Fibroblast of the aortic adventitia (primary cell): ENCODE measurements around the gene CORO1C. TPM values are rescaled to one million over a fixed set of nuclear protein-coding genes. Genes with fewer than 3 reads are reported as not detected.

Experiments used
- DNase-seq: peaks from one replicate; pipeline ENCODE4 v3.0.0-alpha.2; 2010; ENCODE audit warnings: low read depth
- H3K4me3 ChIP-seq: 2 replicates; pipeline ENCODE4 v1.5.1; 2011; ENCODE audit warnings: low read depth, mild to moderate bottlenecking, control low read depth, low read length, moderate library complexity
- CTCF ChIP-seq: IDR thresholded peaks from 2 replicates; pipeline ENCODE4 v1.5.1; 2011; ENCODE audit warnings: mild to moderate bottlenecking, low read length, control low read depth, inconsistent platforms; ENCODE audit not compliant: insufficient read depth
- total RNA-seq: library from RNA; depleted of rRNA; stranded (reverse); fragments of >200 nt; gene quantifications from 2 replicates; pipeline ENCODE4 v1.2.3, GENCODE V29; 2012; ENCODE audit warnings: low replicate concordance

The CORO1C gene
- total RNA-seq, 1 donor, result 202 TPM

DNA sequence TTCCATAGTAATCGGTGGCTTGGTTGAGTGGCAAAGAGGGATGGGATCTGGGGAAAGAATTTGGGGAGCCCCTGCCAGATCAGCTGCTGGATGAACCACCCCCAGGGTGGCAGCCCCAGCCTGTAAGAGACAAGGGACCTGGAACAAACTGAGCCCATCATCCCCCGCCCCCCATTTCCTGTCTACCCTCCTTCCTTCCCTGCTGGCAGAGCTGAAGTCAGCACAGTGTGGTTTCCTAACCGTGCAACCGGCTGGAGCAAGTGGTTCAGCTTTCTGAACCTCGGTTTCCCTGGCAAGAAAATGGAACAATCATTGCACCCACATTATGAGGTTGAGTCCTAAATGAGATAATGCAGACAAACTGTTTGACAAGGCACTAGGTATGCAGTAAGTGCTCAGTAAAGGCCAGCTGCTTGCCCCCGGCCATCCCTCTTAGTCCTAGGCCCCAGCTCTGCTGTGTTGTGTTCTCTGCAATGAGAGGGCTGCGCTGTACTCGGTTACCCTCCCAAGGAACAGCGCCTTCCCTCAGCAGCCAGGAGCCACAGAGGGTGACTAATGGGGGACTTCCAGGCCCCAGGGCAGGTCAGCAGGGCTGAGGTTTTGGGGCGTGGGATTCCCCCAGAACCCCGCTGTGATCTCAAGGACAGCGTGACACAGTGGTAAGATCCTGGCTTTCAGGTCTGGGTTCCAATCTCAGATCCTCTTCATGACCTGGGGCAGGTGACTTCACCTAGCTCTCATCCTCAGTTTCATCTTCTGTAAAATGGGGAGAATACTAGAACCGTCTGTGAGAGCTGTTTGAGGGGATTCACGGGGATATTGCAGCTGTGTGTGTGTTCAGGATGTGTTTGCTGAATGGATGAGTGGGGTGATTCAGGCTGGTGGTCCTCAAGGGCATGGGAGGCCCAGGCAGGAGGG lies 114.1 kb downstream of the CORO1C start:
- DNase-seq, result no peak
- no peak overlapping the region for H3K4me3 ChIP-seq
- no peak for TF ChIP-seq CTCF

DNA sequence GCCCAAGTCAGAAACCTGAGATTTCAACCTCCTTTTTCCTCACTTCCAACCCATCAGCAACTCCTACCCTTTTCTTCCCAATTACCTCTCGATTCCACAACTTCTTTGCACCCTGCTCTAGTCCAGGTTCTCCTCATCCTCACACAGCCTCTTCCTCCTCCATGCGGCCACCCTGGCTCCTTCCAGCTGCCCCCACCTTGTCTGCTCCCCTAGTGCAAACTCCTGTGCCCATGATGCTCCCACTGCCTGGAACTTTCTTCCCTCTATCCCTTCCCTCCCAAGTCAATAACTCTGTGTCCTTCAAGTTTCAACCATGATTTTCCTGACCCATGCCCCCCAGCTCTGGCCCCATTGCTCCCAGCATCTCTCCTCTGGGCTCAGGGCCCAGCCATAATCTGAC lies 115.0 kb downstream of the CORO1C start:
- DNase-seq, result no peak

DNA sequence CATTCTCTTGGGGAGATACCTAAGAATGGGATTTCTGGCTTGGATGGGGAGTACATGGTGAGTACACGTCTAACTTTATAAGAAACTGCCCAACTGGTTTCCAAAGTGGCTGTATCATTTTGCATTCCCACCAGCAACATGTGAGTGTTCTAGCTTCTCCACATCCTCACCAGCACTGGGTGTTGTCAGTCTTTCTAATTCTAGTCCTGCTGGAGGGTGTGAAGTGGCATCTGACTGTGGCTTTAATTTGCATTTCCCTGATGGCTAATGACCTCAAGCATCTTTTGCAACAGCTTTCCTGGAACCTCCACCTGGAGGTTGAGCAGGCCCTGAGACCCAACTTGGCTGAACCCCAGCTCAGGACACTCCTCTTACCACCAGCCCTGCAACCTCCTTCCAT lies 115.4 kb downstream of the CORO1C start:
- TF ChIP-seq CTCF, result no peak
- DNase-seq, result no peak

More for the DNA sequence above, 115.0 kb downstream of the CORO1C start:
- H3K4me3 ChIP-seq, result no peak overlapping the region
- TF ChIP-seq CTCF, result no peak

GRCh38 chr12:108614639-108615038 lies 116.7 kb downstream of the CORO1C start:
- DNase-seq, result no peak
- H3K4me3 ChIP-seq, result no peak overlapping the region
- no peak for TF ChIP-seq CTCF

More for the DNA sequence above, 115.4 kb downstream of the CORO1C start:
- H3K4me3 ChIP-seq, result no peak overlapping the region

- no peak for DNase-seq
- no peak for TF ChIP-seq CTCF
- no peak overlapping the region for H3K4me3 ChIP-seq
Measured at GRCh38 chr12:108614041-108614440, 117.3 kb downstream of the CORO1C start.

DNA sequence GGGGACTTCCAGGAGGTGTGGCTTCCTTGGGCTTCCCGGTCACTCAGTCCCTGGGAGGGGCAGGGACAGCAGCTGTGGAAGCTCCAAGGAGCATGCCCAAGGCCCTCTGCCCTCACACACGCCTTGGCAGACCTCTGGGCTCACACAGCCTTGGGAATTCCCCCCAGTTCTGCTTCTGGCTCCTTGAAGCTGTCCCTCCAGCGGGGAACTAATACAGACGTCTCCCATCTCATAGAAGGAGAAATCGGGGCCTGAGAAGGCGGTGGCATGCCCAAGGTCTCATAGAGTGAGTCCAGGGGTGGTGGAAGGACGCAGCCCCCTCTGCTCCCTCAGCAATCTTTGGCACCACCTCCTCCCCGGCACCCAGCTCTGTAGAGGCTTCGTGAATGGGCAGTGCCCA lies 117.8 kb downstream of the CORO1C start:
- H3K4me3 ChIP-seq, result no peak overlapping the region
- no peak for TF ChIP-seq CTCF
- DNase-seq, result no peak
